Measurements from ENCODE around the gene CFAP46.

GRCh38 chr10:132781556-132781955 is 160.8 kb downstream of the CFAP46 start:
- TF ChIP-seq CTCF (IDR thresholded peaks at IDR 0.05) (no peak), POLR2A (IDR thresholded peaks at IDR 0.05) (no peak), POLR2AphosphoS5 (IDR thresholded peaks at IDR 0.05) (no peak)

Data from upper lobe of left lung (tissue), 4 donors.